Activated T-helper 9 cell treated with anti-CD3 and anti-CD28 coated beads, Interleukin-2, amount 50 U/mL, for 16 hours (primary cell): Measurements from ENCODE around the gene TSPAN5.

Experiments
- DNase-seq: peaks from one replicate; pipeline ENCODE4 v3.0.0-alpha.2; 2020; ENCODE audit warnings: low read depth

Gene TSPAN5

DNA sequence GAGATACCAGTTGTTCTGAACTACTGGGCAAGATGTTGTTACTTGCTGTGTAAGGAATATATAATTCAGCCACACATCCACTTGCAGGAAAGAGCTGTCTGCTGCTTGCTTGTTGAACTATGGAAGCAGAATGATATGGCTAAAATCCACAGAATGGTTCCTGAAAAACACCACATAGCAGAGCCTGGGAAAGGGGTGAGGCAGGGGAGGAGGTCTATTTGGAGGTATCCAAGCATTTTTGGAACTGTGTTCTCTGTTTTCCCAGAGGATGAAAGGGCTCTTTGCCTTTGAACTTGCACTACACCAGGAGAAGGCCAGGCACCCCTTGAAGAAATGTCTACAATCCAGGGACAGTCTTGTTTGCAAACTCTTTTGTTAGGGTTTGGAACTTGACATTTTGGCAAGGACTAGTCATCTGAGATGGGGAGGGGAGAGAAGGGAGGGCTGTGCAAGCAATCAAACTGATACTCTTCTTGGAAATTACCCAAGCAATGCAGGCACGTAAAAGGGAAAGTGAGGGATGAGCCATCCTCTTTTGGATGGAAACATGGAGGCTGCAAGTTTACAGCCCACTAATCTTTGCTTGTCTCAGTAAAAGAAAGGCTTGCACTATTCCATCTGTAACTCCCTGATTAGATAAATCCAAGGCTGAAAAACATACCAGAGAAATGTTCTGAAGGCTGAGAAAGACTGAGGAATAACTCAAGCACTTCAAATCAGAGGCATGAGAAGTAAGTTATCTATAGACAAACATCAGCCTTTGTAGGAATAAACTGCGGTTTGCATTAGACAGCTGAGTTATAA, 141.0 kb downstream of the TSPAN5 start:
- DNase-seq: no peak

DNA sequence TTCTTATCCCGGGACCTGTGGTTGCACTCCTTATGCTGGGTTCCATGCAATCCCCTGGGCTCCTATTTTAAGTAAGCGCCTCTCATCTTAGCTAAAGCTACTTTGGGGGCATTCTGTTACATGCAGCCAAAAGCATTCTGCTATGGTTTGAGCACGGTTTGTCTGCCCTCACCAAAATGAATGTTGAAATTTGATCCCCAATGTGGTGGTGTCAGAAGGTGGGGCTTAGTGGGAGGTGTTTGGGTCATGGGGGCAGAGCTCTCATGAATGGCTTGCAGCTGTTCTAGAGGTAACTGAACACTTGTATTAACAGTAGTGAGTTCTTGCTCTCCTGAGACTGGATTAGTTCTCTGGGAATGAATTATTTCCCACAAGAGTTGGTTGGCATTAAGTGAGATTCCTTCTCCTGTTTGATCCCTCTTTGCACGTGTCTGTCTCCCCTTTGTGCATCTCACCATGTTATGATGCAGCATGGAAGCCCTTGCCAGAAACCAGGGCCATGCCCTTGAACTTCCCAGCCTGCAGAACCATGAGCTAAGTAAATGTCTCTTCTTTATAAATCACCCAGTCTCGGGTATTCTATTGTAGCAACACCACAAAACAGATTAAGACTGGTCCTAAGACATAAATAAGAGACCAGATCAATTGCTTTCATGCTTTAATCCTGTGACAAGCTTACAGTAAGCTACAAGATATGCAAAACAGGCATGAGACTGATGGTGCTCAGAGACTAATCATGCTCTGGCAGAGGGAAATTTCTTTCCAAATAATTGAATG, 141.8 kb downstream of the TSPAN5 start:
- DNase-seq: no peak

DNA sequence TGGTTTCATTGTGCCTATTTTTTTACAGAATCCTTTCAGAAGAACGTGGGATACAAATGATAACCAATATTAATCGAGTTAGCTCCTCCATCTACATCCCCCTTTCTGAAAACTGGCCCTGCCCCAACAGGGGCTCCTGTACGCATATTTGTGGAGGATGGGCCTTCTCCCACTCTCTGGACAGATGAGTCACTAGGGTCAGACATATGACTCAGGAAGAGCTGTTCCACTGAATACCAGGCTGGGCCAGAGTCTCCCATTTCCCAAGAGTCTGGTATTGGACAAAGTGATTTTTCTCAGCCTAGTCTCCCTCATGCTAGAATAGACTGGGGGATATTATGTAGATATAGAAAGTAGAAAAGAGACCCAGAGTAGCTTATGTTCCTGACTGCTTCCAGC, 142.4 kb downstream of the TSPAN5 start:
- DNase-seq: no peak

DNA sequence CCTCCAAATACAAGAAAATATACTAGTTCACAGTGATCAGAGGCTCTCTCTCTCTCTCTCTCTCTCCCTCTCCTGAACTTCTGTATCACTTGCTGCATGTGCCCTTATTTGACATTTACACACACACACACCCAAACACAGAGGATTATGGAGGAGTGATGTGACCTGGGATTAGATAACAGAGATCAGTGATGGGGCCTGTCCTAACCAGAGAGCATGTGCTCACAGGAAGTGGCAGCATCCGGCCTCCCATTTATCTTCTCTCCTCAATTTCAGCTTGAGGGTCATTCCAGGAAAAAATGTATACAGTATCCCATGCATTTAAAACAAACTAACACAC, 143.0 kb downstream of the TSPAN5 start:
- no peak for DNase-seq

DNA sequence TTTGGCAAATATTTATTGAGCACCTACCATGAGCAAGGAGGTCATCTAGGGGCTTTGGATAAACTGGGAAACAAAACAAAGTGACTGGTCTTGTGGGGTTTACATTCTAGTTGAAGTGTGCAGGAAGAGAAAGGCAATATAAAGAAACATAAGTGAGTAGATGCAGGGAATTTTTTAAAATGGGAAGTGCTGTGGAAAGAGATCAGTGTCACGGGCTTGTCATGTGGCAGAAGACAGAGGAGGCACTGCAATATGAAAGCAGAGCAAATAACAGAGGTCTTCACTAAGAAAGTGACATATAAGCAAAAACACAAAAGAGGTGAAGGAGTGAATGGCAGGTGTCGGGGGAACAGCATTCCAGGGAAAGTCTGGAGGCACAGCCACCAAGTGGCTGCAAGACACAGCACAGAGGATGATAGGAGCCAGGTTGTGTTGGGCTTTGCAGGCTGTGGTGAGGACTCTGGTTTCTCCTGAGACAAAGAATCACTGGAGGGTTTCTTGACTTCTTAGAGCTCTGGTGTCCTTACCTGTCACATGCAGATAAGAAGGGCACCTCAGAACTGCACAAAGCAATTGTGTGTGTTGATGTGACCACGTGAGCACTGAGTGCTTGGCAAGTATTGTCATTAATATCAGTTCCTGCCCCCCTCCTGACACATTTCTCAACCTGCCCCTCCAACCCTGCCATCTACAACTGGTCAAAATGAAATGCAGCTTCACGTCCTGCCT, 143.5 kb downstream of the TSPAN5 start:
- DNase-seq: no peak

DNA sequence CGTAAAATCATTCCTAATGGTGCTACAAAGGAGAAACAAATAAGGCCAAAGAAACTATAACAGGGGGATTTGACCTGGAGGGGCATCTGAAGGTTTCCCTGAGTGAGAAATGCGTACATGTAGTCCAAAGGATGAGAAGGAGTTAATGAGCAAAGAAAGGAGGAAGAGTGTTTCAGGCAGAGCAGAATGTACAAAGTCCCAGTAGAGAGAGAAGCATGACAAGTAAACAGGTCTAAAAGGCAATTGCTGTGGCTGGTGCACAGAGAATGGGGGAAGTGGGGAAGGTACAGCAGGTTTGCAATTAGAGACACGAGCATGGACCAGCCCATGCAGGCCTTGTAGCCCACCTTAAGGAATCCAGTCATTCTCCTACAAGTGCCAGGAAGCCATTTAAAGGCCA, 145.5 kb downstream of the TSPAN5 start:
- DNase-seq: no peak

DNA sequence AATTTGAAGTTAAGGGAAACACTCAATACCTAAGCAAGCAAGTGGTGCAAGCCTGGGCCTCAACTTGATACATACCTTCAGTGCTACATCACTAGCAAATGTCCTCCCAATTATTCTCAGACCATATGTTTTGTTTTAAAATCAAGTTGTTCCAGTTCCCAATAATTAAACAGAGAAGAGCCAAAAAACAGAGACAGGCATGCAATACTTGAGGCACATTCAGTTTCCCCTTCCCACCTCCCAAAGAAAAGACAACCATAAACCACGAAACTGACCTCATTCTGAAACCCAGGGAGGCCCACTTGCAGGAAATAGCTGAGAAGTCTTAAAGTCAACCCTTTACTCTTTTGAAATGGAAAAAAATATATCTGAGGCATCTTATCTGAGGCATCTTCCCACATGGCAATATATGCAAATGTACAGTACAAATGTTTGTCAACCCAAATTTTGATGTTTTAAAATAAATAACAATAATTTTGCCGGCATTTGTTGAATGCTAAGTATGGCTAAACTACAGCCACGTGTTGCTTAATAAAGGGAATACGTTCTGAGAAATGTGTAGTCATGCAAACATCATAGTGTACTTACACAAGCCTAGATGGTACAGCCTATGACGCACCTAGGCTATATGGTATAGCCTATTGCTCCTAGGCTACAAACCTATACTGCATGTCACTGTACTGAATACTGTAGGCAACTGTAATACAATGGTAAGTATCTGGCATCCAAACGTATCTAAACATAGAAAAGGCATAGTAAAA, 147.5 kb downstream of the TSPAN5 start:
- DNase-seq: no peak

DNA sequence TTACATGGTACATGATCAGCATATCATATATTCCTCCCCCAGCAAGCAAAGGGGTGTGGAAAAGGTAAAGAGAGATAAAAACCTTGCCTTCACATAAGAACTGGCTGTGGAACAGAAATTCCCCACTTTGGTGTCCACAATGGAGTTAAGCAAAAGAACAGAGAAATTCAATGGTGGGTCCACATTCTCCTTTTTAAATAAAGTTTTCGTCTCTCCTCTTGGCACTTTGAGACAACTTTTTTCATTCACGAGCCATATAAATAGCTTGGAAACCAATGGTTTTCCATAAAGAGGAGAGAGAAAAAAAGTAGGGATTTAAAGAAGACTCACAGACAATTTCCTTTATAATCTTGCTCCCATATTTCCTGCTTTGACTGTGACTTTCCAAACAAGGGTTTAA, 148.1 kb downstream of the TSPAN5 start:
- no peak for DNase-seq

DNA sequence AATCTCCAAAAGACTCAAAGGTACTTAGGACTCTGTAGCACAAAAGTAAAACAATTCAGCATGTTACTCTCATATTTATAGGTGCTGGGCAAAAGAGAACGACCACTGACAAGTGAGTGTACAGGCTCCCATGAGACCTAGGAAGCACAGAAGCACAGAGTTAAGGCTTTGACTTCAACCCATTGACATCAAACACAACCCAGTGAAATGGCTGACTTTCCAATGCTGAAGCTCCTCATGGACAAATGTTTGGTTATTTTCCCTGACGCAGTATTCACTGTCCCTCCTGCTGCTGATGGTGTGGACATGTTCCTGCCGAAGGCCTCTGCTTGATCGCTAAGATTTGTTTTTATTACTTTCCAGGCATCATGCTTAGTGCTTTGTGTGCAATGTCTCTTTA, 148.7 kb downstream of the TSPAN5 start:
- DNase-seq: no peak

DNA sequence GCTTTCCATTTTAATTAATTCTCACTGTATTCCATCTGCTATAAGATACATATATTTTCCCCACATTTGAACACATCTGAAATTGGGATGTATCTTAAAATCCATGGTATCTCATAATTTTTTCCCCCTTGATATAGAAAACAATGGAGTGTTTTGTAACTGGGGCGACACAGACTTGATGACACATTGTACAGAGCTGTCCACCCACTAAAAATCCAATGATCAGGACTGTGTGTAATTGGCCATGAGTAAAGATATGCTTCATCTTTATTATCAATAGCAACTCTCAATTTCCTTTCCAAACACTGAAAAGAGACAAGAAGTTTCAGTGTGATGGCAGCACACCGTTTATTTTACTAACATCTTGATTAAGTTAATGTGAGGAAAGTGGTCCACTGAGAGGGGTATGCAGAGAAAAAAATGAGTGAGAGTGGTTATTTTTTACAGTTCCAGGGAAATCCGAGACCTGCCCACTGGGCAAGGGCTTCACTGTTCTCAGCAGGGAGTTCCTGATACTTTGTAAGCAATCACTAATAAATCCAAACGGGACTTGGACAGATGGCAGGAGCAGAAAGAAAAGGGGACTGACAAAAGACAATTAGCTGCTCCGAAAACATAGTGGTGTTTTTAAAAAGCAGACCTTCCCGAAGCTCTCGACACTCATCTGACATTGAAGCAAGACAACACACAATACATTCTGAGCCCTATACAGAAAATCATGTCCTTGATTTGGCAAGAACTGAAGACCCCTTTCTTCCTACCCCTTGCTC, 149.4 kb downstream of the TSPAN5 start:
- no peak for DNase-seq

DNA sequence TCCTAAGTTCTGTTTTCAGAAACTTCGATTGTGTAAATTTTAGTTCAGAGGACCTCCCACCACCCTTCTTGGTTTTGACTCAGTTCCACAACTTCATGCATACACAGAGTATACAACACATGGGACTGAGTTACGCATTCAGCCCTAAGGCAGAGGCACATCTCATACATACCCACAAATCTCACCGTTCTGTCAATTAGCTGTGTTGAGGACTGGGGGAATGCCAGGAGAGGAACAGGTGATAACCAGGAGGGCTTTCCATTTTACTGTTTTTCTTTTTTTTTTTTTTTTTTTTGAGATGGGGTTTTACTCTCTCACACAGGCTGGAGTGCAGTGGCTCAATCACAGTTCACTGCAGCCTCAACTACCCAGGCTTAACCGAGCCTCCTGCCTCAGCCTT, 150.2 kb downstream of the TSPAN5 start:
- DNase-seq: no peak

DNA sequence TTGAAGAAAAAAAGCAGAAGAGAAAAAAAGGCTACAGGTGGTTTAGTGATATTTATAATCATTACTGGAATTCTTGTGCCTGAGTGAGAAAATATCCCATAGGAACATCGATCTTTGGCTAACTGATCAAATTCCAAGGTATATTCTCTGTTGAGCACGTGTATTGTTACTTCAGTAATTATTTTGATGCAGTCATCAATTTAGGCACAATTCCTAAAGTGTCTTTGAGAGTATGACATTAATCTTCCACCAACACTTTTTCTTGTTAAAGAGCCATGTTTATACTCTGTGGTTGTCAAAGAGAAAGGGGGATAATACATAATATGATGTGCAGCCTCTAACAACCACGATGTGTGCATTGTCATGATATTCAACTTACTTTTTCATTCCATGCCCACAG, 151.1 kb downstream of the TSPAN5 start:
- DNase-seq: no peak

DNA sequence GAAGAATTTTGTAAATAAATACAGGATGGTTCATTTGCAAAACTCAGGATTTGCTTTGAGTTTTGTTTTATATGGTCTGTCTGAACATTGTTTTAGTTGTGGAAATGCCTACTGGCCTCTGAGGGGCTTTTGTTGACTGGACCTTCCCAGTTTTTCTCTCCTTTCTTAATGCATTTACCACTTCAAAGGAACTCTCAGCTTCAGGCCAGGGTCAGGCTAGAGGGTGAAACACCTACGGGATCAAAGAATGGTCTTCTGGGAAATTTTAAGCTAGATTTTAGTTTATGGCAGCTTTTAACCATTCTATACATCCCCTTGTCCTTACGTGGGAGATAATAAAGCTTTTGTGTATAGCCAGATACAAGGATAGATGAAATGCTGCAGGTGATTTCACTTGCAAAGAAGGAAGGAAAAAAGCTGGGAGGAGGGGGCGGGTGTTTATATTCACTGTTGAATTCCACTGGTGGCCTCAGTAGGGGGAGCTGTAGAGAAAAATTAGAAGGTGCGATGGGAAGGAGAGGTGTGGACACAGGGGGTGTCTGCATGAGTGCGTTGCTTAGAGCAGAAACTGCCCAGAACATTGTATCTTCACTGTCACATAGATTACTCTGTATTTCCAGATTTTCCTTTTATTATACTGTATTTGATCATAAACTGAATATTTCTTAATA, 151.8 kb downstream of the TSPAN5 start:
- DNase-seq: no peak

DNA sequence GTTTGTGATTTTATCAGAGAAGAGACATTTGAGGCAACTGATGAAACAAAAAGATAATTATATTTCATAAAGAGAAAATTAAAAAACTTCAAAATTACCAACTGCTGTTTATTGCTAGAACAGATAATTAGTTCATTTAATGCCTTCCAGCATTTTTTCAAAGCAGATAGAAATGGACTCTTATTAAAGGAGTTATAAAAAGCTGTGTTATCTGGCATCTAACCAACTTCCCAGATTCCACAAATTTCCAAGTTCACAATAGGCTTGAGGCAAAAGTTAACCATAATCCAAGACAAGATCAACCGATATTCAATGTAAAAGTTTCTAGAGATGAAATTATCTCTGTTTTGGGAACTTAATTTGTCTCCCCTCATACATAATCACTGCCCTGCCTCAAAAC, 152.4 kb downstream of the TSPAN5 start:
- no peak for DNase-seq

DNA sequence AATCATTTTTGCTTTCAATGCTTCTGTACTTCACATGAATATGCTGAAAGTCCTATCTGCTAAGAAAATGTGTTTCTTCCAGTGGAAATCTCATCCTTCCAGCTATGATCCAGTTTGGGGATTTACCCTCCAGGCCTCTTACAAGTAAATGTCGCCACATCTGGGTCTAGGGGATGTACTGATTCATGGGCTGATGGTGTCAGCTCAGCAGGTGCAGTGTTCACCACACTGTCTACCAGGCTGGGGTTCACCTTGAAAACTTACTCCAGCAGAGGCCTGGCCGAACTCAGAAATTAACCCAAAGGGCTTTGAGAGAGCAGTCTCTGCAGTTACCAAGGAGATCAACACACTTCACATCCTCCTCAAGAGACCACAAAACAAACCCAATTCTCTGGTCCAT, 154.3 kb downstream of the TSPAN5 start:
- DNase-seq: no peak

DNA sequence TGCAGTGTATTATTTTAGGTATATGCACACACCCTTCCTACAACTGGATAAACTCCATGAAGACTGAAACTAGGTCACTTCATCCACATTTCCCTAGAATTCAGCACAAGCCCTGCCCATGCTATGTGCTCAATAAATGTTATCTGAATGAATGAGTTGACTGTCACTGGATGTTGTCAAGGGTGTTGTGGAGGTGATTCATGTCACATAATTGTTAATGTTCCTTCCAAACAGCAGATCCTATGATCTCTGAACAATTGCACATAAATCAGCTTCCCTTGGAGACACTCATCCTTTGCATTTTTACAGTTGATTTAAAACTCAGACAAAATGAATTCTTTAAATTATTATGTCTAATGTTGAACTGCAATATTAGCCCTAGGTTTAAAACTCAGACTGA, 154.7 kb downstream of the TSPAN5 start:
- DNase-seq: no peak

DNA sequence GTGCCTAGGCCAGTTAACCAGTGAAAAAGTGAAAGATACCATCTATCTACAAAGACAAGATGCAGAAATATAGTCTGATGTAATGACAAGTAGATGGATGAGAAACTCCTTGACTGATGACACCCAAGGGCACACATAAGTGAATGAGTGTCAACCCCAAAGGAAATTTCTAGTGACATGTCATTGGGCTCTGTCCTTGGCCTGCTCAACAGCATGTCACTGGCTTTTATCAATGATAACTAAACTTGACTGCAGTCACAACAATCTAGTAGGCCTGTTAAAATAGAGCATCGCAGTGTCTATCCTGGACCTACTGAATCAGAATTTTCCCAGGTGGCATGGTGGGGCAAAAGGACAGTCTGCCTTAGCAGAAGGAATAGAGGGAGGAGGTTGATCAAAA, 155.8 kb downstream of the TSPAN5 start:
- no peak for DNase-seq

DNA sequence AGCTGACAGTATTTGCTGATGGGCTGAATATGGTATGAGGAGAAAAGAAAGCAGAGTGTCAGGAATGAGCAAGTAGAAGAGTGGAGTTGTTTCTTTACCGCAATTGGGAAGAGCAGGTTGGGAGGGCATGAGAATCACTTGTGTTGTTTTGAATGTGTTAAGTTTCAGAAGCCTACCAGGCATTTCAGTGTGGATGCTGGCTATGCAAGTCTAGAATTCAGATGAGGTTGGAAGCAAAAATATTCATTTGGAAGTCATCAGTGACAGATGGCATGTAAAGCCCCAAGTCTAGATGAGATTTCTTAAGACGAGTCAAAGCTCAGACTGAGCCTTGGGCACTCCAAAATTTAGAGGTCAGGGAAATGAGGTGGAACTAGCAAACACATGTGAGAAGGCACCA, 156.4 kb downstream of the TSPAN5 start:
- no peak for DNase-seq

DNA sequence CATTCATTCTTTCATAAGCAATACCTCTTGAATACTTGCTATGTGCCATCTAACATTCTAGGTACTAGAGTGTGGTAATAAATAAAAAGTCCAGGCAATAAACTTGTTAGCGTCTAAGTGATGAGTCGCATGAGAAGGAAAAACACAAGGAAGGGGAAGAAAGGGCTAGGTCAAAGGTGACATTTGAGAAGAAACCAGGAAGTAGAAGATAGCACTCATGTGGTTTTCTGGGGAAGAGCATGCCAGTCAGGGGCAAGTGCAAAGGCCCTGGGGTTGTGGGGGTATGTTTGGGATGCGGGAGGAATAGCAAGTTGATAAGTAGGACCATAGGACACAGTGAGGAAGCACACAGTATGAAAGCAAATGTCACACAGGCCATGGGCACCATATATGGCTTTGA, 157.0 kb downstream of the TSPAN5 start:
- DNase-seq: no peak

DNA sequence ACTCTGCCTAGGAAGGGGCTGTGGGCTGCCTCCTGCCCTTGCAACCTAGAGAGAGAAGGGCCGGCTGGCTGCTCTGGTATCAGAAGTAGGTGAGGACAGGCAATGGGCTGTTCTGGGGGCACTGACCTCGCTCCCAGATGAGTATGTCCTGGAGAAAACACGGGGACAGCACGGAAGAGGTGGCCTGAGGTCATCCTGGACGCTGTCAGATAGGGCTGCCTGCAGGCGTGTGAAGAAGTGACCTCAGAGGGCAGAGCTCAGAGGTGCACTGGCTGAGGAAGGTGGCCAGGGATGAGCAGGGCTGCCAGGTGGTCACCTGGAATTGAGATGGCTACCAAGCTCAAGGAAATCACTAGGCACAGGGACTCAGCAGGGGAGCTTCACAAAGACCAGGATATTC, 159.6 kb downstream of the TSPAN5 start:
- no peak for DNase-seq
